B cell (primary cell): ENCODE data around the gene HAGHL. TPM values are rescaled to one million over a fixed set of nuclear protein-coding genes. Genes with fewer than 3 reads are reported as not detected.

Experiments
- ATAC-seq: fragments of 200-7000 bp; cut with Tn5 transposase; one replicate; pipeline ENCODE4 v1.10.0; 2021; ENCODE audit warnings: low read depth, mild to moderate bottlenecking, moderate number of reproducible peaks, moderate library complexity
- CTCF ChIA-PET: fragments of 350-600 bp; sonication (Branson Sonifier 250); formaldehyde crosslinking; loops from one replicate; lab custom pipeline; 2021; ENCODE audit warnings: antibody characterized with exemption, inconsistent platforms; lab: Charles Lee
- POLR2A ChIA-PET: fragments of 350-600 bp; sonication (Branson Sonifier 250); formaldehyde crosslinking; loops from one replicate; lab custom pipeline; 2021; ENCODE audit warnings: antibody characterized with exemption; lab: Charles Lee
- DNase-seq: peaks from one replicate; pipeline ENCODE4 v3.0.0; 2013
- H2AFZ ChIP-seq: 2 replicates; pipeline ENCODE4 v1.6.1; 2012; ENCODE audit warnings: mild to moderate bottlenecking, low read depth, low read length; ENCODE audit not compliant: insufficient read depth, poor library complexity, severe bottlenecking
- H3K27ac ChIP-seq, 2 donors: 1 replicate in 1 of 2; 2 replicates in 1 of 2; pipeline ENCODE4 v1.5.1; 2012 to 2013; ENCODE audit warnings: low read length in 2 of 2, mild to moderate bottlenecking in 2 of 2, moderate library complexity in 1 of 2
- H3K27me3 ChIP-seq, 4 experiments: fragments of 200-600 bp in 1 of 4; sonication (generic) in 1 of 4; replicated peaks in 1 of 4; 1 replicate in 2 of 4; 2 replicates in 2 of 4; pipeline versions ENCODE4 v1.6.1 to v1.7.0; 2013 to 2016; ENCODE audit warnings: low read length in 3 of 4, mild to moderate bottlenecking in 2 of 4, mixed read lengths in 1 of 4, moderate library complexity in 1 of 4; ENCODE audit not compliant: insufficient read depth in 4 of 4, control insufficient read depth in 3 of 4; ENCODE audit errors: control extremely low read depth in 1 of 4
- H3K36me3 ChIP-seq, 2 experiments: replicated peaks in 1 of 2; 1 replicate in 1 of 2; 2 replicates in 1 of 2; pipeline versions ENCODE4 v1.6.1 to v1.7.1; 2013; ENCODE audit warnings: low read length in 1 of 2; ENCODE audit not compliant: insufficient read depth in 2 of 2, control insufficient read depth in 1 of 2; ENCODE audit errors: control extremely low read depth in 1 of 2, extremely low read depth in 1 of 2
- H3K4me1 ChIP-seq, 2 donors: fragments of 200-600 bp in 1 of 2; sonication (generic) in 1 of 2; 1 replicate in 1 of 2; 2 replicates in 1 of 2; pipeline versions ENCODE4 v1.5.1 to v1.6.1; 2013 to 2017; ENCODE audit warnings: low read length in 2 of 2; ENCODE audit not compliant: control insufficient read depth in 2 of 2, insufficient read depth in 2 of 2
- H3K4me2 ChIP-seq: replicated peaks from 2 replicates; pipeline ENCODE3; 2012; ENCODE audit warnings: mild to moderate bottlenecking, low read depth, low read length; ENCODE audit not compliant: poor library complexity, severe bottlenecking
- H3K4me3 ChIP-seq, 5 experiments: fragments of 200-600 bp in 1 of 5; sonication (generic) in 1 of 5; 1 replicate in 3 of 5; 2 replicates in 2 of 5; pipeline versions ENCODE4 v1.5.1 to v1.7.0; 2011 to 2016; ENCODE audit warnings: low read length in 4 of 5, mild to moderate bottlenecking in 4 of 5, low read depth in 2 of 5, control low read depth in 1 of 5, moderate library complexity in 1 of 5; ENCODE audit not compliant: insufficient read depth in 1 of 5; ENCODE audit errors: control extremely low read depth in 1 of 5, extremely low read depth in 1 of 5
- H3K79me2 ChIP-seq: fragments of 200-600 bp; sonication (generic); one replicate; pipeline ENCODE4 v1.6.0; 2016; ENCODE audit warnings: low read length; ENCODE audit not compliant: control insufficient read depth, insufficient read depth
- H3K9ac ChIP-seq: fragments of 200-600 bp; sonication (generic); 2 replicates; pipeline ENCODE4 v1.6.1; 2017; ENCODE audit warnings: mild to moderate bottlenecking, low read length, moderate library complexity
- H3K9me3 ChIP-seq, 3 donors: one replicate each; pipeline versions ENCODE4 v1.6.1 to v1.7.1; 2013; ENCODE audit warnings: low read length in 2 of 3; ENCODE audit not compliant: control insufficient read depth in 2 of 3, insufficient read depth in 1 of 3; ENCODE audit errors: control extremely low read depth in 1 of 3
- H4K20me1 ChIP-seq: 2 replicates; pipeline ENCODE4 v1.6.0; 2012; ENCODE audit warnings: mild to moderate bottlenecking, low read length; ENCODE audit not compliant: insufficient read depth, control insufficient read depth, poor library complexity, severe bottlenecking
- H3K27ac Mint-ChIP-seq: one replicate; pipeline ENCODE4 v1.8.0; 2021; ENCODE audit warnings: mixed read lengths
- H3K27me3 Mint-ChIP-seq: one replicate; pipeline ENCODE4 v1.8.0; 2021; ENCODE audit warnings: mixed read lengths
- H3K4me1 Mint-ChIP-seq: one replicate; pipeline ENCODE4 v1.8.0; 2021; ENCODE audit warnings: mixed read lengths
- H3K4me3 Mint-ChIP-seq: one replicate; pipeline ENCODE4 v1.8.0; 2021; ENCODE audit warnings: mixed read lengths
- H3K9me3 Mint-ChIP-seq: one replicate; pipeline ENCODE4 v1.8.0; 2022; ENCODE audit warnings: mixed read lengths; ENCODE audit not compliant: insufficient read depth
- CTCF ChIP-seq: fragments of 200-600 bp; IDR thresholded peaks from one replicate; pipeline ENCODE4 v1.8.0; 2022; ENCODE audit warnings: antibody characterized with exemption, mild to moderate bottlenecking
- EZH2 ChIP-seq: IDR thresholded peaks from 2 replicates; pipeline ENCODE4 v1.6.1; 2012; ENCODE audit warnings: borderline replicate concordance, low read depth, mild to moderate bottlenecking, moderate library complexity, low read length; ENCODE audit not compliant: insufficient read depth, poor library complexity, severe bottlenecking
- WGBS: methylation state at CpG from one replicate; pipeline ENCODE4 v1.1.5; 2013; ENCODE audit warnings: missing lambda C conversion rate; ENCODE audit not compliant: insufficient coverage; 5-methylcytosine and 5-hydroxymethylcytosine counted together
- intact Hi-C: fragments of 100-400 bp; cut with micrococcal nuclease; formaldehyde crosslinking; loops from one replicate; pipeline ENCODE4 v1.10.0; 2022
- polyA plus RNA-seq: library from polyadenylated mRNA; depleted of rRNA; stranded (reverse); fragments of >200 nt; gene quantifications from 2 replicates; pipeline ENCODE4 v1.2.3, GENCODE V29; 2012
- total RNA-seq, 2 donors: library from RNA; stranded (reverse); fragments of 120-200 nt in 1 of 2; gene quantifications; 1 replicate in 1 of 2; 2 replicates in 1 of 2; pipeline versions ENCODE4 v1.2.3 to v1.2.4, GENCODE V29; 2013 to 2022

HAGHL gene
- total and polyA plus RNA-seq, 2 donors (not counting 1 experiment from before 2014, with no cell fraction given): 32.3 to 87.1 TPM

GRCh38 chr16:728131-728889, 1.4 kb downstream of the HAGHL start:
- peak; percentile 88 for DNase-seq
- Mint-ChIP-seq H3K27ac (peak overlapping the region; percentile 26), H3K9me3 (no peaks in the 10 kb centered on the region), H3K4me3 (peak overlapping the region; percentile 73), H3K27me3 (no peaks in the 10 kb centered on the region), H3K4me1 (peaks cover 16% of the 10 kb centered on the region)
- H3K27ac ChIP-seq: no peak overlapping the region
- H3K9ac ChIP-seq: peak overlapping the region; percentile 57
- intact Hi-C loops: loop anchor here (1.0 to 5.0 kb wide), 2 partner anchors 13 to 884 kb away; partner anchors contain the start of genes CRAMP1 and IFT140
- CTCF ChIA-PET: interaction anchor here (0.8 to 1.8 kb wide), 4 partner anchors 10 to 56 kb away, joined by 3 to 5 read pairs (median 4); no protein-coding TSS in a partner anchor
- no peaks in the 10 kb centered on the region for H3K27me3 ChIP-seq
- peak; percentile 52 for ATAC-seq
- POLR2A ChIA-PET: interaction anchor here (0.6 to 1.5 kb wide), 4 partner anchors 9 to 1255 kb away, joined by 4 to 11 read pairs (median 10); partner anchors contain the start of gene CIAO3
- H3K4me1 ChIP-seq: peaks cover 10 to 28% of the 10 kb centered on the region in 2 donors
- no peaks in the 10 kb centered on the region for H3K79me2 ChIP-seq
- peaks cover 0 to 20% of the 10 kb centered on the region in 2 experiments for H3K36me3 ChIP-seq
- H3K9me3 ChIP-seq: no peaks in the 10 kb centered on the region
- peak overlapping the region; percentile 42 for H2AFZ ChIP-seq
- H4K20me1 ChIP-seq: peaks cover 14% of the 10 kb centered on the region
- WGBS: 2% methylated on average over 76 of the region's 80 CpGs
- TF ChIP-seq CTCF (no peak), EZH2 (no peak)
- peak overlapping the region in 4 of 5 experiments; percentile 69 to 81 (median 74) for H3K4me3 ChIP-seq
- peak overlapping the region; percentile 97 for H3K4me2 ChIP-seq
